ENCODE results near the gene GKN1.

The GKN1 gene

DNA sequence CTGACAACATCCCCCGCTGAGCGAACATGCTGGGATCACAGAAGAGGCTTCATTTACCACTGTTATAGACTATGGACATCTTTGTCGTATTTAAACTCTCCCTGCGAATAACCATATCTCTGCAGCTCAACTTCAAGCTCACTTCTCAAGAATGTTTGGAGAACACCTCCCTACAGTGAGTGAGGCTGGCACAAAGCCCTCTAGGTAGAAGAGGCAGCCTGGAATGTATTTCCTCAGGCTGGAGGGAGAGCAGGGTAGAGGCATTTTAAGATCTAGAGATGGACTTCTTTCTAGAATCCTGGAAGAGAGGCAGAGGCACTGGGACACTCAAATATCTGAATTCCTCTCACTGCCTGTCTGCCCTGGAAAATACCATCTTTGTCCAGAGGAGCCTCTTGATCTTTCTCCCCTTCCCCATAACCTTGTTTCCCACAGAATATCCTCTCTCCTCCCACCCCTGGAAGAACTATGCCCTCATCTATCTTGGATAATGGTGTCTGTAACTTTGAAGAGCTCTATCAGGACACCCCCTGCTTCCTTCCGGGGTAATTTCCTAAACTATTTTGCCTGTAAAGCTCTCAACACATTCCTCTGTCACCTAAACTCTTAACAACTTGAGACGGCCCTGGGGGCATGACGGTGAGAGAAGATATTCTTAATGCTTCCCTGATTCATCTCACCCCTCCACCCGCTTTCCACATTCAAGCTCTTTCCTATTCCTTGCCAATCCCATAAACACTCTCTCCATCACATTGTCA, 36.2 kb downstream of the GKN1 start:
- no peak for DNase-seq

DNA sequence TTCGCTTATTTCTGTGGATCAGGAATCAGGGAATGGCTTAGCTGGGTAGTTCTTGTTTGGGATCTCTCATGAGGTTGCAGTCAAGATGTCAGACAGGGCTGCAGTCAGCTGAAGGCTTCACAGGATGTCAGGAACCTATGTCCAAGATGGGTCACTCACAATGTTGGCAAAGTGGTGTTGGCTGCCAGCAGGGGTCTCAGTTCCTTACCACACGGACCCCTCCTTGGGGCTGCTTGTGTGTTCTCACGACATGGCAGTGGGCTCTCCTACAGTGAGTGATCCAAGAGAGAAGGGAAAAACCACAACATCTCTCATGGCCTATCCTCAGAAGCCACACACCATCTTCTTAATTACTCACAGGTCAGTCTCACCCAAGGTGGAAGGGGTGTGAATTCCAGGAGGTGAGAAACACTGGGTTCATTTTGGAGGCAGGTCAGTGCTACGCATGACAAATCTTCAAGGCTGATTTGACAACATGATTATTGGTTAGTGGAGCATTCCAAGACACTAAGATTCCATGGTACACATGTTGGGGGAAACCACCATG, 37.2 kb downstream of the GKN1 start:
- no peak for DNase-seq

DNA sequence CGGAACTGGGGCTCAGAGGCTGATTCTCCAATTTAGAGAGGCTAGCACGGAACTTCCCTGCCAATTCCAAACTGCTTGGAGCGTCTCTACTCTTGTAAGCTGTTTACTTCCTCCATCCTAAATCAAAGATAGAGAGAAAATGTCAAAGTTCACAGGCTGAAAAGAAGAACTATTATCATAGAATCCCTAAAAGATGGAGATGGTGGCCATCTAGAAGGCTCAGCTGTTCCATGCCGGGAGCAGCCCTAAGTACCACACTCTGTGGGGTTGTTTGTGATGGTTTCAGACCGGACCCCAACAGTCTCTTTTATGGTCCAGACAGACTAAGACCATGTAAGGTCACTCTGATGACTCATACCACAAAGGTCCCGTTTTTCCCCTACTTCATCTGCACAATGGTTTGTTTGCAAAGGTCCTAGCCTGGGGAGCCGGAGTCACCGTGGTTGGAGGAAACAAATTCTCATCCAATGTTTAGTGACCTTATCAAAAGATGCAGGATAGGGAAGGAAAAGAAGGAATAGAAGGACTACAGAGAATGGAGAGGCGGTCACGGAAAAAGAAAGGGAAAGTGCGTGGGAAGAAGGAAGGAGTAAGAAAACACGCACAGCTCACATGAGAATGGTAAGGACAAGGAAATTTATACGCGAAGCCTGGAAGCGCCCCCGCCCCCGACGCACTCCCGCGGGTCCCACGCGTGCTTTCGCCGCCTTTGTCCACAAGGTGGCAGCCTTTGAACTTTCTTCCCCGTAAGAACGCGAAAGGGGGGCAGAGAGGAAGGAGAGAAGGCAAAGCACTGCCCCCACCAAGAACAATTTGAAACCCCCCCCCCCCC, 38.1 kb downstream of the GKN1 start:
- peak; percentile 56 for DNase-seq

DNA sequence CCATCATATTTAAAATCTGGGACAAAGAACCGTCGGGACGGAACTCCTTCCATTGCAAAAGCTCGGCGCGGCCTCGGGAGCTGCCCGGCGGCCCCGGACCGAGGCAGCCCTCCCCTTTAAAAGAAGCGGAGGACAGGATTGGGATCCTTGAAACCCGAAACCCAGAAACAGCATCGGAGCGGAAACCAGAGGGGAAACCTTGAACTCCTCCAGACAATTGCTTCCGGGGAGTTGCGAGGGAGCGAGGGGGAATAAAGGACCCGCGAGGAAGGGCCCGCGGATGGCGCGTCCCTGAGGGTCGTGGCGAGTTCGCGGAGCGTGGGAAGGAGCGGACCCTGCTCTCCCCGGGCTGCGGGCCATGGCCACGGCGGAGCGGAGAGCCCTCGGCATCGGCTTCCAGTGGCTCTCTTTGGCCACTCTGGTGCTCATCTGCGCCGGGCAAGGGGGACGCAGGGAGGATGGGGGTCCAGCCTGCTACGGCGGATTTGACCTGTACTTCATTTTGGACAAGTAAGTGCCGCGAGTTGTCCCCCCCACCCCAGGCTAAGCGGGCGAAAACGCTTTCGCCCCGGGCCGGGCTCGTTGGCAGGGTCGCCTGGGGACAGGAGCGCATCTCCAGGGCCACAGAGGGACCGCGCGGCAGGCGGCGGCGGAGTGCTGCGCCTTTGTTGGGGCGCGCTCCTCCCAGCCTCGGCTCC, 38.9 kb downstream of the GKN1 start, which contains the start of gene ANTXR1:
Gene ANTXR1 (plus strand): TSS at position 38 of the 698 bp plus-strand sequence. CDS start 321 bp downstream, at position 359.
- DNase-seq = peak; percentile 34

DNA sequence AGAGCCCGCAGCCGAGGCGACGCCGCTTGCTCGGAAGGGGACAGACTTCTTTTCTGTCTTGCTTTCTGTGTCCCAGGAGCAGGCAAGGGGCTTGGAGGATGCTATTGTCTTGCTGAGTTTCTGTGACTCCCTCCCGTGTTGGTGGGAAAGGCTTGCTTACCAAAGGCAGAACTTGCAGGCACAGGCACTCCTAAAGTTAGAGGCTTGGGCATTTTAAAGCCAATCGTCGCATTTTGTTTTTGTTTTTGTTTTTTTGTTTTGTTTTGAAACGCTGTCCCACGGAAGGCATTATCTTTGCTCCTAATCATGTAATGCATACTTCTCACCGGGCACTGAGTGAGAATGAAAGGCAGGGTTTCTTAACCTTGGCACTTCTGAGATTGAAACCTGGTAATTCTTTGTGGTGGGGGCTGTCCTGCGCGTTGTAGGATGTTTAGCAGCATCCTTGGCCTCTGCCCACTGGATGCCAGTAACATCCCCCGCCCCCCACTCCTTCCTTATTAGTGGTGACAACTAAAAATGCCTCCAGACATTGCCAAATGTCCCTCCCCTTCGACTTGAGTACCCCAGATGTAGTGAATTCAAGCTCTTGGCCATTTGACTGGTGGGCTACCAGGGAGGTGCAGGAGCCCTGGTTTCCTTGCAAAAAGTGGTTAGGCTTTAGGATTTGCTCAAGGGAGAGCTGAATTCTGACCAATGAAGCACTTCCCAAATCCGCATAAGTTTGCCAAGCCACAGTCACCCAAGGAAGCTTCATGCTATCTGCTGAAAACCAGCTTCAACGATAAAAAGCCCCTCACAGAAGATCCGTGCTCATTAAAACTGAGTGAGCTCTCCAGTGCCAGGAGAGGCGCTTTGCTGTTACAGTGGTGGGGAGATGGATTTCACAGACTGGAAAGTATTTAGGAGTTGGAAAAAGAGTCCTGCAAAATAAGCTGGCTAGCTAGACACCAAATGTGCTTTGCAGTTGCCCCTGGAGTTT, 39.7 kb downstream of the GKN1 start:
- peak; percentile 35 for DNase-seq

DNA sequence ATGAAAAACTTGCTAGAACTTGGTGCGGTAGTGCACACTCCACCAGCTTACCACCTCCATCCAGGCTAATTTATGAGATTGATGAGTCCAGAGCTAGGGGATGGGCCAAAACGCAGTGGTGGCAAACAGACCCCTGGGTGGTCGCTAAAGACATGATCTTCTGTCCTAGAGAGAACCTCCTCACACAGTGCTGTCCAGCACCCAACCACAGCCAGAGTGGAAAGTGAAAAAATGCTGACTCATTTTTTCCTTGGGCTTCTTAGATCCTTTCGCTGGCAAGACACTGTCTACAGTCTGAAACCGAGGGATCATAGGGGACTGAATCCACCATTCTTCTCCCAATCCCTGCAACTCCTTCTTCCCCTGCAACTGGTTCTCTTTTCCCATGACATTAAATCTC, 42.6 kb downstream of the GKN1 start:
- DNase-seq = no peak

DNA sequence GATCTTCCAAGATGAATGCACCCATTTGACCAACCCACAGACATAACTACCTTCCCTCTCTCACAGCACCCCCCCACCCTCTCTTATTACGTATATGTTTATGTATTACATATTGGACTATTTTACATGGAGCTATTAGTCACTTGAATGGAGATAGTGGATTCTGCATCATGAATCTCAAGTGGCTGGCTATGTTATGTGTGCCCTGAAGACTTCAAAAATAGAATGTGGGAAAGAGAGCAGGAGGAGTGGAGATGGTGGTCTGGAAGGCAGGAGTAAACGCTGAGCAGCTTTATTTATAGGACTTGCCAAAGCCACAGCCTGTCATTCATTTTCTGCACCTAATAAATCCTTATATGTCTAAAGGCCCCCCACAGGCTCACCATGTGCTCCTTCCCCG, 43.4 kb downstream of the GKN1 start:
- DNase-seq = no peak

DNA sequence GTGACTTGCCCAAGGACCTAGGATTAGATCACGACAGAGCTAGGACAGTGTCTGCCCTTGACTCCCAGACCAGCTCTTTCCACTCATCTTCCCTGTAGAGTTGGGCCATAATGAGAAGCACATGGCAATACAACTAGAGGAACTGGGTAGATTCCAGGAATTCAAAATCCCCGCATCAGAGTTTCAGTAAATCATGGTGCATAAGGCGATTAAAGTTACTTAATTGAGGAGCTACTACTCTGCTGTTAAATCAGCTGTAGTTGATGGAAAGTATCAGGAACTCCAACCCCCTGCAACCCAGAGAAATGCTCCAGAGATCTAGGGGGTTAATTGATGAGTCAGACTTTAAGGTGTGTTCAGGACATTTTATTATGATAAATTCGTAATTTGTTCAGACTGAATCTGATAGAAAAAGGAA, 44.3 kb downstream of the GKN1 start:
- DNase-seq = no peak

DNA sequence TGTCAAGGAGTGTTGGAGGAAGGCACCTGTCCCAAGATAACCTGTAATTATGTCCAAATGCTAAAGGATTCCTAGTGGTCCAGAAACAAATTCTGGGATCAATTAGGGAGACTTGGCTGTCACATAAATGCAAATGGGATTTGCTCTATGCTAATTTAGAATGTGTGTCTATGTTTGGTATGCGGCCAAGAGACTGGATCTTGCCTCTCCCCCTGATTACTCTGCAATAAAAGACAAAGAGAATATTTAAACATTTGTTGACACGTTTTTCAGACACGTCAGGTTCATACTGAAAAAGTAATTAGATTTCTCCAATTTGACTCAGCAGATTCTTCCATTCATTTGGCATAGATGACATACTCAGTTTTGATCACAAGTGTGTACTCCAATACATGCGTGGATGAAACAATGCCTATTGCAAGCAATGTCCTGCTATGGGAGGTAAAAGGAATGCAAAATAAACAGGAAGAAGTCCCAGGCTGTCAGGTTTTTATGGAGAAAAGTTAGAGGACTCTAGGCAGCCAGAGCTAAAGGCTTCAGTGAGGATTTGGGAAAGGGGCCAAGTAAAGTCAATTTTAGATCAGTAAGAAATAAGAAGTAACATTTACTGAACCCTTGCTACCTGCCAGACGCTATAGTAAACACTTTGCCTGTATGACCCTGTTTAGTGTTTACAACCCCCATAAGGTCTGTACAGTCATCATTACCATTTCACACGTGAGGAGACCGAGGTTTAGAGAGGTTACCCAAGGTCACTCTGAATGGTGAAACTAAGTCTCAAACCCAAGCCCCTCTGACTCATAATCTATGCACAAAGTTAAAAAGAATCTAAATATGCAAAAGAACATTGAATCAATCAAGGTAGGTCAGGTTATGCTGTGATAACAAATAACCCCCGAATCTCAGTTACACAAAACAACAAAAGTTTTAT, 46.3 kb downstream of the GKN1 start:
- DNase-seq = no peak

DNA sequence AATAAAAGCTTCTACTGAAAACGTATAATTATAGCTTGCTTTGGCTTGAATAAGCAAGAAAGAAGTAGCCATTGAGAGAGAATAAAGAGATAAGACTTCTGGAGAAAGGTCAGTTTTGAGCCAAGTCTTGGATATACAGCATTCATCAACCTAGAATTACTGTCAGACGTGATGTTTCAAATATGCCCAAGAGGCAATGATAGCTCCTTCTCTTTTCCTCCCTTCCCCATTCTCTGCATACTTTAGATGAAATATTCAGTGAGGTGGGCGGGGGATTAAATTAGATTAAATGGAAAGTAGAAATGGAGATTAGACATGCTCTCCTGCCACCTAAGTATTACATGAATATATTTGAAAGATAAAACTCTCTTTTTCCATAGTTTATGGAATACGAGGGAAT, 47.3 kb downstream of the GKN1 start:
- no peak for DNase-seq

DNA sequence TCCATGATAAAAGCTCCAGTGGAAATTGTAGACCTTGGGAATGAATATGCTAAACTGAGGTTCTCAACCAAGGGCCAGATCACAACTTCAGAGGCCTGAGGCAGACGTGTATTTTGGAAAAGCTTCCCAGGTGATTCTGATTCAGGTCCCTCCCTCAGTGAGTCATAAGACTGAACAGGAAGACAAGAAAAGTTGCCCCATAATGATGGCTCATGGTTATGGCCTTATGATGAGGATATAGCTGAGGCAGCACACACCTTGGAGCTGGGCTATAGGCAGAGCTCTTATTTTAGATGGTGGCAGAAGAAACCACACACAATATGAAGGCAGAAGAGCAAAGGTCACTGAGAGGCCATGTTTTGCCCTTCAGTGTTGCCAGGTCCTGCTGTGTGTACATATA, 48.1 kb downstream of the GKN1 start:
- no peak for DNase-seq

DNA sequence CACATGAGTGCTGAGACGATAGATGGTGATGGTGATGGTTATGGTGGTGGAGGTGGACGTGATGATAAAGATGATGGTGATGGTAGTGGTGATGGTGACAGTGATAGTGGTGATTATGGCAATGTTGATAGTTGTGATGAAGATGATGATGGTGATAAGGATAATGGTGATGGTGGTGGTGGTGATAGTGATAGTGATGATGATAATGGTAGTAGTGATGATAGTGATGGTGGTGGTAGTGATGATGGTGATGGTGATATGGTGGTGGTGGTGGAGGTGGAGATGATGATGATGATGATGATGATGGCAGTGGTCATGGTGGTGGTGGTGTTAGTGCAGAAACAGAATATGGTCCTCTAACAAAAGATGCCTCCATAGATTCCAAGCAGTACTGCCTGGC, 48.8 kb downstream of the GKN1 start:
- no peak for DNase-seq

DNA sequence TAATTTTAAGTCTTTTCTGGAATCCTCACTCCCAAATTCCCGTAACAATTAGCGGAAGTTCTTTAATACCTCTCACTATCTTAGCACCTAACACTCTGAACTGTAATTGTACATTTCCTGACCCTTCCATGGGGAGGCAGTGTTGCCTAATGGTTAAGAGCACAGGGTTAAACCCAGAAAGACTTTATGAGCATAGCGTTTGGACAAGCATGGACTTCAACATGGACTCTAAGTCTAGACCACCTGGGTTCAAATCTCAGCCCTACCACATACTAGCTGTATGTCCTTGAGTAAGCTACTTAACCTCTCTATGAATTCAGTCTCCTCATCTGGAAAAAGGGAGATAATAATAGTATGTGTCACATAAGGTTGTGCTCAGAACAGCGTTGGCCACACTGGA, 51.6 kb downstream of the GKN1 start:
- DNase-seq = peak; percentile 48

DNA sequence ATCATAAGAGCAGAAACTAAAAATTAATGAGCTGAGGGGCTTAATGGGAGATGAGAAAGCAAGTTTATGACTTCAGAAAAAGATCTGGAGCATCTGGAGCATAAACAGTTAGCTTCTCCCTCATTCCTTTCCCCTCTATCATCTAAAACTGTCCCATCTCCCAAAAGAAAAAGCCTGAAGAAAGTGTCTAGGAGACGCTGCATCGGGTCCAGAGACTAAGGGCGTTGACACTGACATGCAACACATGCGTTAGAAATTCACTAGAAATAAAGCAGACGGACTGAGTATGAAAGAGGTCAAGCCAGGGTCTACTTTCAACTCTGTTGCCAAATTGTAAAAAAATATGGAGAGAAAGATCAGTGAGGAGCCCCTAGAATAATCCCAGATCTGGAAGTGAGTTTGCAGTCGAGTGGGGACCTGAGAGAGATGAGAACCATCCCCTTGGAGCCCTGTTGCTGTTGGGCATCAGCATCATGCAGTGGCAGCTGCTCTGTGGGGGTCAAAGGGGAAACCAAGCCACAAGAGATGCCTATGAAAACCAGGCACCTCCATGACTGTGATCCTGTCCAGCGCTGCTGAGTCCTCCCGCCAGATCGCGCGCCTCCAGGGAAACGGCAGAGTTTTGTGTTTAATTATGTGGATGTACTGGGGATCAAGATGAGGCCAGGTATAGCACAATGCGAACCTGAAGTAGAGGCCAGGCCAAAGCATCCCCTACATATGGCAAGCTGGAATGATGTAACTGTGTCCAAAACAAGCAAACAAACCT, 52.4 kb downstream of the GKN1 start:
- no peak for DNase-seq
